Activated T-cell treated with anti-CD3 and anti-CD28 coated beads for 24 hours (primary cell): Measurements from ENCODE around the gene ATP5MC2.
"Not testable (repeated sequence)": the region's sequence is repeated elsewhere in the genome, so short reads cannot be mapped to it uniquely, and the experiment has no call there.

Source experiments
- DNase-seq: peaks from one replicate; pipeline ENCODE4 v3.0.0-alpha.2; 2020; ENCODE audit warnings: low read depth

Gene ATP5MC2

DNA sequence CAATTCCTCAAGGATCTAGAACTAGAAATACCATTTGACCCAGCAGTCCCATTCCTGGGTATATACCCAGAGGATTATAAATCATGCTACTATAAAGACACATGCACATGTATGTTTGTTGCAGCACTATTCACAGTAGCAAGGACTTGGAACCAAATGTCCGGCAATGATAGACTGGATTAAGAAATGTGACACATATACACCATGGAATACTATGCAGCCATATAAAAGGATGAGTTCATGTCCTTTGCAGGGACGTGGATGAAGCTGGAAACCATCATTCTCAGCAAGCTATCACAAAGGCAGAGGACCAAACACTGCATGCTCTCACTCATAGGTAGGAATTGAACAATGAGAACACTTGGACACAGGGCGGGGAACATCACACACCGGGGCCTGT, 29.6 kb downstream of the ATP5MC2 start:
- DNase-seq: not testable (repeated sequence)

GRCh38 chr12:53645165-53645564, 30.7 kb downstream of the ATP5MC2 start:
- no peak for DNase-seq

DNA sequence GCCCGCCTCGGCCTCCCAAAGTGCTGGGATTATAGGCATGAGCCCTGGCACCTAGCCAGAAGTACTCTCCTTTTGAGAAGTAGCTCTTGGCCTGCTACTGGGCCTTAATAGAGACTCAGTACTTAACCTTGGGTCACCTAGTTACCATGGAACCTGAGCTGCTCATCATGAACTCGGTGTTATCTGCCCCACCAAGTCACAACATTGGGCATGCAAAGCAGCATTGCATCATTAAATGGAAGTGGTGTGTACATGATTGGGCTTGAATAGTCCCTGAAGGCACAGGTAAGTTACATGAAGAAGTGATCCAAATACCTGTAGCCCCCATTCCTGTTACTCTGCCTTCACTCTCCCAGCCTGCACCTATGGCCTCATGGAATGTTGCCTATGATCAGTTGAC, 31.8 kb downstream of the ATP5MC2 start:
- no peak for DNase-seq

- no peak for DNase-seq
These were observed 32.5 kb downstream of the ATP5MC2 start for GRCh38 chr12:53643232-53643979.

DNA sequence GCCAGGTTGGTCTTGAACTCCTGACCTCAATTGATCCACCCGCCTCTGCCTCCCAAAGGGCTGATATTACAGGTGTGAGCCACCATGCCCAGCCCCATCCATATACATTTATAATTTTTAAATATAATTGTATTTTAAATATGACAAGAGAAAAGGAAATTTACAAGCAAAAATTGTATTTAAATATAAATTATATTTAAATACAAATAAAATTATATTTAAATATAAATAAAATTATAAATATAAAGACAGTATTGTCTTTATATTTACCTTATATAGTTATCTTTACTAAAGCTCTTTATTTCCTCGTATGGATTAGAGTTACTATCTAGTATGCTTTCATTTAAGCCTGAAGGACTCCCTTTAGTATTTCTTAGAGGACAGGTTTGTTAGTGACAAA, 37.8 kb downstream of the ATP5MC2 start:
- DNase-seq: no peak

DNA sequence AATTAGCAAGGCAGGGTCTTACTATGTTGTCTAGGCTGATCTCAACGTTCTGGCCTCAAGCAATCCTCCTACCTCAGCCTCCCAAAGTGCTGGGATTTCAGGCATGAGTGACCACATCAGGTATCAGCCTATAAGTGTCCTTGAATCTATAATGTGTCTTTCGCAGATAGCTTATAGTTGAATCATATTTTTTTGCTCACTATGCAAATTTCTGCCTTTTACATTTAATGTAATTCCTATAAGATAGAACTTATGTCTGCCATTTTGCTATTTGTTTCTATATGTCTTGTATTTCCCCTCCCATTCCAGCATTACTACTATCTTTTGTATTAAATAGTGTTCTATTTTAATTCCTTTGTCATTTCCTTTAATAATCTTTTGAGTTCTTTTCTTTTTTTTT, 39.2 kb downstream of the ATP5MC2 start:
- no peak for DNase-seq

GRCh38 chr12:53635708-53636107, 40.2 kb downstream of the ATP5MC2 start:
- not testable (repeated sequence) for DNase-seq

DNA sequence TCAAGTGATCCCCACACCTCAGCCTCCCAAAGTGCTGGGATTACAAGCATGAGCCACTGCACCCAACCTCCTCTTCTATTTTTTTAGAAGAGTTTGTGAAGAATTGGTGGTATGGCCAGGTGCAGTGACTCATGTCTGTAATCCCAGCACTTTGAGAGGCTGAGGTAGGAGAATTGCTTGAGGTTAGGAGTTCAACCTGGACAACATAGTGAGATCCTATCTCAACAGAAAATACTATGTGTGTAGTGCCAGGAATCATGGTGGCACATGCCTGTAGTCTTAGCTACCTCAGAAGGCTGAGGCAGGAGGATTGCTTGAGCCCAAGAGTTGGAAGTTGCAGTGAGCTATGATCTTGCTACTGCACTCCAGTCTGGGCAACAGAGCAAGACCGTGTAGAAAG, 44.2 kb downstream of the ATP5MC2 start:
- no peak for DNase-seq

- DNase-seq: no peak
These were observed 48.0 kb downstream of the ATP5MC2 start for GRCh38 chr12:53627919-53628318.

DNA sequence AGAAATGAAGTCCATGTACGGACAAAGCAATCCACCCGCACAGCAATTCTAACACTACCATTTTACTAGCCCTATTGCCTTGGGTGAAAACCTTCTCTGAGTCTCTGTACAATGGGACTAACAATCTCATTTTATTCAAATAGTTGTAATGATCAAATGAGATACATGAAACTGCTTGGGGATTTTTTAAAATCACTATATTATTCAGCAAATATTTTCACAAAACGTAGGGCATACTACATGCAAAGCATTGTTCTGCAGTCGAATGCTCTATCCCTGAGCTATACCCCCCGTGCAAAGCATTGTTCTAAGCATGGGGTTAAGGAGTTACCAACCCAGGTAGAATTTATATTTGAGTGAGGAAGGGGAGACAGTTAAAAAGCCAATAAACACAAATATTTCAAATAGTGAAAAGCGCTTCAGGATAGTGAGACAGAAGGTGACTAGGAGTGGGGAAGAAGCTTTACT, 49.1 kb downstream of the ATP5MC2 start:
- DNase-seq: no peak

- peak; percentile 98 for DNase-seq
These were observed 49.8 kb downstream of the ATP5MC2 start, which contains the start of gene ATF7 for GRCh38 chr12:53625946-53626701. Gene ATF7 (minus strand): TSS chr12:53626382. CDS start chr12:53601000, 25,382 bp downstream.

DNA sequence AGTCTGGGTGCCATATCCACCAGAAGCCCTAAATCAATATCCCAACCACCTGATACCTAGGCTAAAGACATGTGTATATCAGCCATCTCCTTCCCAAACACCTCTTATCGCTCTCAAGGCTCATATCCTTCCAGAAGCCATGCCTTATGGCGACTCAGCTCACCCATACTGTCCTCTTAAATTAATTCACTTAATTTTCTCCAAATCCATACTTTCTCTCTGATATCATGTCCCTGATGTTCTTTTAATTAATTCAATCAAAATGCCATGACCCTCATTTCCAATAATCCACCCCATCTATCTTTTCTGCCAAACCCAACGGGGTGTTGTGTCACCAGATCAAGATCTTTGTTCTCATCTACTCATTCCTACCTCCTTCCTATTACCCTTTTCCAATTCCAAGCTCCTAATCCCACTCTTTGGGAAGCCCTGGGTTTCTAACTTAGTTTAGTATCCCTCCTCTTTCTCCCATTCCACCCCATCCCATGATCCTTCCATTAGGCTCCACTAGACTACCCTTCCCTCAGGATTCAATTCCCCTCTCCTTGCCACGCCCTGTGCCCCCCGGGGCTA, 50.4 kb downstream of the ATP5MC2 start:
- no peak for DNase-seq

- no peak for DNase-seq
These were observed 50.9 kb downstream of the ATP5MC2 start for GRCh38 chr12:53624956-53625355.

GRCh38 chr12:53624458-53624857, 51.4 kb downstream of the ATP5MC2 start:
- no peak for DNase-seq

DNA sequence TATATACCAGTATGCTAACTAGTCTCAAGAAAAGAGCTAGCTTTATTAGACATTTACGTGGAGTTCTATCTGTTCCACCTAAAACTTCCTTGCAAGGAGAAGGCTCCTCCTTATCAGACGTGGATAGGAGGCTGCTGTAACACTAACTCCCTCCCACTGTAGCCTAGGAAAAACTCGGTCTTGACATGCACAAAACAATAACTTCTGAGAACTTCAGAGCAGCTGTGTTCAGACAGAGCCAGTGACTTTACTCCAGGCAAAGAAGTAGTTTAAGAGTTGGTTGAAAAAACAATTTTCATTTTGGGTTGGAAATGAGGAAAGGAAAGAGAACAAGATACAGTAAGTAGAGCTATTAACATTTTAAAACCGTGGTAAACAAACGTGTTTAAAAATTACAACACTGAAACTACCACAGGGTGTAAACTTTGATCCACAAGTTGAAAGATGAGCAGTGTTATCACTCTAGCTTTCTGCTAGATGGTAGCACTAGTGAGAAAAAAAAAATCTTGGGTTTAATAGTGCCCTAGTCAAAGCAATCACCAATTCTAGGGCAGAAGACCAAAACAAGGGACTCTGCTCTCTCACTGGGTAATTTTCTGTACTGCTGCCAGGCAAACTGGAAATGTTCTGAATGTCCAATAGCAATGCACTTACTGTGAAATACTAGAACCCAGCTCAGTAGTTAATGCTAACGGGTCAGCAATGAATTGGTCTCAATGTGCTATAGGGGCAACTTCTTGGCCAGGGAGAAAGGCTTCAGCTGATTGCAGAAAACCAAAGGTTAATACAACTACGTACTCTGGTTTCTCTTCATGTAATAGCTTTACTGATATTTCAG, 52.1 kb downstream of the ATP5MC2 start:
- no peak for DNase-seq

- no peak for DNase-seq
These were observed 53.2 kb downstream of the ATP5MC2 start for GRCh38 chr12:53622724-53623123.

- DNase-seq: no peak
These were observed 57.6 kb downstream of the ATP5MC2 start for GRCh38 chr12:53618275-53618674.

DNA sequence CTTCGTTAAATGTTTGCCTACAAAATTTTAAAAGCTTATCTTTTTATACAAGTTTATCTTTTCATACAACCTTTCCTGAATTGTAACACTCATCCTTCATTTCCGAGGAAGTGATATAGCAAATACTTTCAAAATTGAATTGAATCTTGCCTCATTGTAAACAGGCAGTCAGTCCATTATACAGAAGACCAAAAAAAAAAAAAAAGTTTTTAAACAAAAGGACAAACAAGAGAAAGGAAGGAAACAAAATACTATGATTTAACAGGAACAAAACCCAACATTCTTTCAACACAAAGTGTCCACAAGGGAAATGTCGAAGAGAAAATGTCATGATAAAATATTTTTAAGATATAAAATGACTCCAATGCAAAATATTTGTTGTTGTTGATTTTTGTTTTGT, 58.2 kb downstream of the ATP5MC2 start:
- no peak for DNase-seq

DNA sequence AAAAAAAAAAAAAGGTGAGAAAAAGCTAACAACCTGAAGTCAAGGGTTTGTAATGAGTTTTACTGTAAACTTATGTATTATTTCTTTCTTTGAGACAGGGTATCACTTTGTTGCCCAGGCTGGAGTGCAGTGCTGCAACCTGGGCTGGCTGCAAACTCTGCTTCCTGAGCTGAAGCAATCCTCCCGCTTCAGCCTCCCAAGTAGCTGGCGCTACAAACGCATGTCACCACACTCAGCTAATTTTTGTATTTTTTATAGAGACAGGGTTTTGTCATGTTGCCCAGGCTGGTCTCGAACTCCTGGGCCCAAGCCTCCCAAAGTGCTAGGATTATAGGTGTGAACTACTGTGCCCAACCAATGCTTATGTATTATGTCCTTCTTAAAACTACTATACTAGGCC, 58.9 kb downstream of the ATP5MC2 start:
- DNase-seq: no peak
